Measurements from ENCODE around the gene PHKG2.

- TF ChIP-seq CTCF (conservative IDR thresholded peaks at IDR 0.05) (no peak), ZFX (IDR thresholded peaks at IDR 0.05) (no peak)
Measured at GRCh38 chr16:30773826-30774225, 25.6 kb downstream of the PHKG2 start.
